MCF 10A (cell line): Measurements from ENCODE around the gene PPP4R3A. TPM values are rescaled to one million over a fixed set of nuclear protein-coding genes. Genes with fewer than 3 reads are reported as not detected.
"Not testable (repeated sequence)": the region's sequence is repeated elsewhere in the genome, so short reads cannot be mapped to it uniquely, and the experiment has no call there.

Experiments
- BruUV-seq: library from RNA; stranded (reverse); fragments of 400-500 nt; replicated peaks from 2 replicates; lab custom pipeline; 2021; lab: Mats Ljungman, UMichigan
- CTCF ChIA-PET: fragments of 300-600 bp; sonication (Branson Sonifier 250); formaldehyde crosslinking; extraction: SDS; loops from one replicate; lab custom pipeline; 2021; ENCODE audit warnings: antibody characterized with exemption, inconsistent platforms; lab: Yijun Ruan, JAX
- POLR2A ChIA-PET: fragments of 300-600, 350-650 bp; sonication (Branson Sonifier 250); formaldehyde crosslinking; extraction: SDS; loops from one replicate; lab custom pipeline; 2020; ENCODE audit warnings: antibody characterized with exemption, inconsistent platforms; lab: Yijun Ruan, JAX
- DNase-seq: peaks from one replicate; pipeline ENCODE4 v3.0.0-alpha.2; 2018; ENCODE audit not compliant: unreplicated experiment
- H3K27ac Mint-ChIP-seq: one replicate; pipeline ENCODE4 v1.8.0; 2022; ENCODE audit warnings: mild to moderate bottlenecking, low read depth, mixed read lengths; ENCODE audit not compliant: unreplicated experiment
- H3K27me3 Mint-ChIP-seq: one replicate; pipeline ENCODE4 v1.8.0; 2022; ENCODE audit warnings: mixed read lengths; ENCODE audit not compliant: insufficient read depth, unreplicated experiment
- H3K36me3 Mint-ChIP-seq: one replicate; pipeline ENCODE4 v1.8.0; 2022; ENCODE audit warnings: mild to moderate bottlenecking, moderate library complexity, mixed read lengths; ENCODE audit not compliant: insufficient read depth, unreplicated experiment
- H3K4me1 Mint-ChIP-seq: one replicate; pipeline ENCODE4 v1.8.0; 2022; ENCODE audit warnings: mixed read lengths; ENCODE audit not compliant: insufficient read depth, unreplicated experiment
- H3K4me3 Mint-ChIP-seq: one replicate; pipeline ENCODE4 v1.8.0; 2022; ENCODE audit warnings: mild to moderate bottlenecking, moderate library complexity, mixed read lengths; ENCODE audit not compliant: unreplicated experiment
- H3K9me3 Mint-ChIP-seq: one replicate; pipeline ENCODE4 v1.8.0; 2022; ENCODE audit warnings: mixed read lengths; ENCODE audit not compliant: unreplicated experiment
- CTCF ChIP-seq: fragments of 200-600 bp; IDR thresholded peaks from one replicate; pipeline ENCODE4 v1.8.0; 2022; ENCODE audit warnings: antibody characterized with exemption, mild to moderate bottlenecking; ENCODE audit not compliant: unreplicated experiment
- intact Hi-C: fragments of 100-400 bp; cut with micrococcal nuclease; formaldehyde crosslinking; loops from 2 replicates; pipeline ENCODE4 v1.14.1; 2022
- total RNA-seq: library from RNA; stranded (reverse); gene quantifications from 2 replicates; pipeline ENCODE4 v1.2.3, GENCODE V29; 2022

The PPP4R3A gene
- total RNA-seq, 1 experiment from 2014 or later: 104 TPM

GRCh38 chr14:91409928-91410718, 100.0 kb downstream of the PPP4R3A start:
- peak overlapping the region; percentile 9 for H3K27ac Mint-ChIP-seq
- CTCF ChIA-PET: interaction anchor here (0.6 to 1.3 kb wide), 3 partner anchors 87 to 122 kb away, joined by 3 to 4 read pairs (median 3); no protein-coding TSS in a partner anchor
- H3K9me3 Mint-ChIP-seq: no peaks in the 10 kb centered on the region
- no peak overlapping the region for H3K4me3 Mint-ChIP-seq
- BruUV-seq: no TSS peak
- DNase-seq: no peak
- no peaks in the 10 kb centered on the region for H3K4me1 Mint-ChIP-seq
- peaks cover 14% of the 10 kb centered on the region for H3K36me3 Mint-ChIP-seq
- H3K27me3 Mint-ChIP-seq: no peaks in the 10 kb centered on the region
- no peak for TF ChIP-seq CTCF
- intact Hi-C loops: no loop called here
- POLR2A ChIA-PET: interaction anchor here (0.6 kb wide), 1 partner anchor 19 kb away, joined by 3 read pairs; no protein-coding TSS in a partner anchor

GRCh38 chr14:91409240-91409639, 100.9 kb downstream of the PPP4R3A start:
- H3K4me1 Mint-ChIP-seq, BruUV-seq, H3K27me3 Mint-ChIP-seq, POLR2A ChIA-PET, intact Hi-C loops, H3K27ac Mint-ChIP-seq, H3K4me3 Mint-ChIP-seq, DNase-seq, H3K9me3 Mint-ChIP-seq: not testable (repeated sequence)
- H3K36me3 Mint-ChIP-seq: peaks cover 14% of the 10 kb centered on the region
- CTCF ChIA-PET: interaction anchor here (1.4 kb wide), 1 partner anchor 11 kb away, joined by 5 read pairs; no protein-coding TSS in a partner anchor

Other genes starting within 250 kb of the PPP4R3A start
- 11.4 and 19.7 TPM in 2 replicates for gene CCDC88C, start 92.5 kb downstream of the PPP4R3A start, total RNA-seq
- gene CATSPERB, start 221.8 kb upstream of the PPP4R3A start, total RNA-seq: 0.71 and 1.1 TPM in 2 replicates